SK-N-SH treated with all-trans-retinoic acid at 6 μM for 48 hours (cell line): ENCODE measurements around the gene WDR18.

Source experiments
- ARNTL ChIP-seq: fragments of 450-650 bp; formaldehyde crosslinking; IDR thresholded peaks from 2 replicates; pipeline ENCODE4 v1.5.0; 2020; ENCODE audit warnings: low read depth, mild to moderate bottlenecking, moderate library complexity, borderline replicate concordance
- CREB5 ChIP-seq: fragments of 250-450 bp; sonication (Bioruptor Pico); IDR thresholded peaks from 2 replicates; pipeline ENCODE4 v1.5.1; 2020; ENCODE audit warnings: low read depth, mild to moderate bottlenecking, moderate library complexity
- CSRNP3 ChIP-seq: fragments of 250-450 bp; sonication (Bioruptor Pico); IDR thresholded peaks from 2 replicates; pipeline ENCODE4 v1.5.1; 2021; ENCODE audit warnings: mild to moderate bottlenecking, moderate library complexity
- GLIS3 ChIP-seq: fragments of 250-450 bp; sonication (Bioruptor Pico); IDR thresholded peaks from 2 replicates; pipeline ENCODE4 v1.5.0; 2020; ENCODE audit warnings: mild to moderate bottlenecking, moderate library complexity
- ISL1 ChIP-seq: fragments of 250-450 bp; sonication (Bioruptor Pico); IDR thresholded peaks from 2 replicates; pipeline ENCODE4 v2.1.2; 2022; ENCODE audit warnings: mild to moderate bottlenecking, moderate library complexity
- OSR1 ChIP-seq: fragments of 250-450 bp; sonication (Bioruptor Pico); IDR thresholded peaks from 2 replicates; pipeline ENCODE4 v1.8.0; 2022; ENCODE audit warnings: moderate library complexity, mild to moderate bottlenecking, inconsistent platforms
- RARB ChIP-seq: fragments of 250-450 bp; sonication (Bioruptor Pico); IDR thresholded peaks from 2 replicates; pipeline ENCODE4 v1.8.0; 2021; ENCODE audit warnings: mild to moderate bottlenecking, moderate library complexity
- TOX ChIP-seq: fragments of 250-450 bp; sonication (Bioruptor Pico); IDR thresholded peaks from 2 replicates; pipeline ENCODE4 v1.8.0; 2021; ENCODE audit warnings: mild to moderate bottlenecking, moderate library complexity, borderline replicate concordance
- ZFP3 ChIP-seq: fragments of 250-450 bp; sonication (Bioruptor Pico); IDR thresholded peaks from 2 replicates; pipeline ENCODE4 v1.5.0; 2020; ENCODE audit warnings: mild to moderate bottlenecking, moderate library complexity
- ZNF565 ChIP-seq: fragments of 450-650 bp; formaldehyde crosslinking; conservative IDR thresholded peaks from 2 replicates; pipeline ENCODE4 v1.5.0; 2020; ENCODE audit warnings: low read depth, mild to moderate bottlenecking, moderate library complexity
- ZNF70 ChIP-seq: fragments of 450-650 bp; formaldehyde crosslinking; IDR thresholded peaks from 2 replicates; pipeline ENCODE4 v1.5.0; 2020; ENCODE audit warnings: mild to moderate bottlenecking, moderate library complexity
- ZNF8 ChIP-seq: fragments of 450-650 bp; formaldehyde crosslinking; IDR thresholded peaks from 2 replicates; pipeline ENCODE4 v1.5.0; 2020; ENCODE audit warnings: mild to moderate bottlenecking, moderate library complexity
- TF ChIP-seq, protein P1 (sequence below): fragments of 250-450 bp; sonication (Bioruptor Pico); IDR thresholded peaks from 2 replicates; pipeline ENCODE4 v1.8.0; 2020; ENCODE audit warnings: mild to moderate bottlenecking, moderate library complexity, borderline replicate concordance

DNA sequence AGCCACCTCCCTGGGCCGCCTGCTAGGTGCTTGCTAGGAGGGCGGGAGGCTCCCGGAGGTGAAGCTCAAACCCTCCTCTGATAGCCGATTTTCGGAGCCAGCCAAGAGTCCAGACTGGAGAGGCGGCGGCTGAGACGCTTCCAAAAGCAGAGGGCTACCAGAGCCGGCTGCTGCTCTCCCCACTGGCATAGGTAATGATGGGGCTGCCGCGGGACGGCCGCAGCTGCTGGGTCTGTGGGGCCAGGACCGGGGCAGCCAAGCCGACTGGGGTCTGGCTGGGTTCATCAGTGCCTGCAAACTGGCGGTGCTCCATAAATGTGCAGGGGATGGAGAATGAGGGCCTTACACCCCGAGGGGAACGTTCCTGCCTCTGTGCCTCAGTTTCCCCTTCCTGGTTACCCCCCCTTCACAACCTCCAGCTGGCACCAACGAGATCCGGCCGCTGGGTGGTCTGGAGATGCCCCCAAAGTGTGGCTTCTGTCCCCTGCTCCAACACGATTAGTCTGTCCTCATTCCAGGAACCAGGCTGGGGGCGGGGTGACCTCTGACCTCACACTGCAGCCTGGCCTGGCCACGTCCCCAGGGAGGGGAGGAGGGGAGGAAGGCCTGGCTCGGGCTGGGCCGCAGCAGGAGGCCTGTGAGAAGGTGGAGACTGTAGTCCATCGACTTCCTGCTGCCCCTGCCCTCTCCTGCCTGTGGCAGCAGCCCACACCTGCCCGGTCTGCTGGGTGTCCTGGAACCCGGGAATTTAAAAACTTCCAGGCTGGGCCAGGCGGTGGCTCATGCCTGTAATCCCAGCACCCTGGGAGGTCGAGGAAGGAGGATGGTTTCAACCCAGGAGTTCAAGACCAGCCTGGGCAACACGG, 3.8 kb upstream of the WDR18 start:
- no peak for TF ChIP-seq ISL1 (CRISPR knock-in tag)
- TF ChIP-seq ZNF70 (CRISPR knock-in tag): no peak
- TF ChIP-seq ZNF8 (CRISPR knock-in tag): no peak
- TF ChIP-seq TOX (CRISPR knock-in tag): no peak
- TF ChIP-seq GLIS3 (CRISPR knock-in tag): no peak
- TF ChIP-seq ZFP3 (CRISPR knock-in tag): no peak
- TF ChIP-seq CREB5 (CRISPR knock-in tag): no peak
- no peak for TF ChIP-seq ZNF565
- no peak for TF ChIP-seq OSR1 (CRISPR knock-in tag)
- TF ChIP-seq CSRNP3 (CRISPR knock-in tag): no peak
- TF ChIP-seq ARNTL (CRISPR knock-in tag): no peak
- TF ChIP-seq, protein P1, sequence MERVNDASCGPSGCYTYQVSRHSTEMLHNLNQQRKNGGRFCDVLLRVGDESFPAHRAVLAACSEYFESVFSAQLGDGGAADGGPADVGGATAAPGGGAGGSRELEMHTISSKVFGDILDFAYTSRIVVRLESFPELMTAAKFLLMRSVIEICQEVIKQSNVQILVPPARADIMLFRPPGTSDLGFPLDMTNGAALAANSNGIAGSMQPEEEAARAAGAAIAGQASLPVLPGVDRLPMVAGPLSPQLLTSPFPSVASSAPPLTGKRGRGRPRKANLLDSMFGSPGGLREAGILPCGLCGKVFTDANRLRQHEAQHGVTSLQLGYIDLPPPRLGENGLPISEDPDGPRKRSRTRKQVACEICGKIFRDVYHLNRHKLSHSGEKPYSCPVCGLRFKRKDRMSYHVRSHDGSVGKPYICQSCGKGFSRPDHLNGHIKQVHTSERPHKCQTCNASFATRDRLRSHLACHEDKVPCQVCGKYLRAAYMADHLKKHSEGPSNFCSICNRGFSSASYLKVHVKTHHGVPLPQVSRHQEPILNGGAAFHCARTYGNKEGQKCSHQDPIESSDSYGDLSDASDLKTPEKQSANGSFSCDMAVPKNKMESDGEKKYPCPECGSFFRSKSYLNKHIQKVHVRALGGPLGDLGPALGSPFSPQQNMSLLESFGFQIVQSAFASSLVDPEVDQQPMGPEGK (CRISPR knock-in tag): no peak
- no peak for TF ChIP-seq RARB (CRISPR knock-in tag)
